HG03103 (cell line): Measurements from ENCODE around the gene EFR3B.
"Not testable (repeated sequence)": the region's sequence is repeated elsewhere in the genome, so short reads cannot be mapped to it uniquely, and the experiment has no call there.

ENCODE experiments used
- ATAC-seq: cut with Tn5 transposase; IDR thresholded peaks from one replicate; pipeline ENCODE4 v1.9.1; 2021; ENCODE audit warnings: low read depth; ENCODE audit not compliant: unreplicated experiment

EFR3B gene

DNA sequence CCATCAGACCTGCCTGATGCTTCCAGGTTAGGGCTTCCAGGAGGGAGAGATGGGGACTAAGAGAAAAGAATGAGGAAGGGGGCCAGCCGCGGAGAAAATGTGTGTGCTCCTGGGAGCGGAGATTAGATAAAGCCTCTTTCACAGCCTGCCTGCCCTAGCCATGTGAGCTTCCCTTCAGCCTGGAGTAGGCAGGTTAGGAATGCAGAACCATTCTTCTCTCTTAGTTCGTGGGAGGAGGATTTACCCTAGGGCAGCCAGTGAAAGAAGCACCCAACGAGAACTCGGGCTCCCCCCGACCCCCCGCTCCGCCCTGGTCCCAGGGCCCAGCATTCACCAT lies 90.4 kb downstream of the EFR3B start:
- ATAC-seq = no peak

DNA sequence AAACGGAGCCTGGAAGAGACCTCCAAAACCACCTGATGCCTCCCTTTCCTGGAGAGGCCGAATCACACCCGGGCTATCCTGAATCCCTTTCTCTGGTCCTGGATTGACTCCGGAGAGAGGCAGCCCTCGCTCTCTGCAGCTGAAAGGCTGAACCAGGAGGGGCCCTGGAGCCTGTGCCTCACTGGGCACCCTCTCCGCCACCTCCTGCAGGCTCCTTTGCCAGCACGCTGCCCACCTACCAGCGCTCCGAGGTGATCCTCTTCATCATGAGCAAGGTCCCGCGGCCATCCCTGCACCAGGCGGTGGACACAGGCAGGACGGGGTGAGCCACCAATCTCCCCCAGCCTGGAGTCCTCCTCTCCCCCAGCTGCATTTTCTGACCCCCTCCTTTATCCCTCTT lies 90.8 kb downstream of the EFR3B start:
- no peak for ATAC-seq

DNA sequence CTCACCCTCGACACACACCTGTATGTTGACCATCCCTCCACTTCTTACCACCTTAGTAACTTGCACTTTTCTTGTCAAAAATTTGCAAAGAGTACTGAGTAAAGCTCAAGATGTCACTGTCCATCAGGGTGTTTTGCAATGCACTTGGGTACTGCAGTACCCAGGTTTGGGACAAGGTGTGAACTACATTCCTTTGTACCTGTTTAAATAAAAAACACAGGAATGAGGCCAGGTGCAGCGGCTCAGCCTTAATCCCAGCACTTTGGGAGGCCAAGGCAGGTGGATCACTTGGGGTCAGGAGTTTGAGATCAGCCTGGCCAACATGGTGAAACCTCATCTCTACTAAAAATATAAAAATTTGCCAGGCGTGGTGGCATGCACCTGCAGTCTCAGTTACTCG lies 98.7 kb downstream of the EFR3B start:
- not testable (repeated sequence) for ATAC-seq

GRCh38 chr2:25141120-25141519 lies 99.2 kb downstream of the EFR3B start:
- ATAC-seq = no peak

DNA sequence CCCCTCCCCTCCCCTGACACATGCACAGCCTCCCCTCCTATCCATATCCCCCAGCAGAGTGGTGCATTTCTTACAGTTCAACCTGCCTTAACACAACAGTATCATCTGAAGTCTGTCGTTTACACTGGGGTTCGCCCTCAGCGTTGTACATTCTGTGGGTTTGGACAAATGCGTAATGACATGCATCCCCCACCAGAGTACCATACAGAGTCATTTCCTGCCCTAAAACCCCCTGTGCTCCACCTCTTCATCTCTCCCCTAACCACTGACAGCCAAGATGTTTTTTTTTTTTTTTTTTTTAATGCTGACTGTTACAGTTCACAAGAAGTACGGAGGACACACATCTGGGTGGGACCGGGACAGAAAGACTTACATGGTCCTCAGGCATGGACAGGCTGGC lies 103.9 kb downstream of the EFR3B start:
- ATAC-seq = no peak

- no peak for ATAC-seq
These were observed 105.0 kb downstream of the EFR3B start for GRCh38 chr2:25146896-25147295.

GRCh38 chr2:25149646-25150045 lies 107.8 kb downstream of the EFR3B start:
- no peak for ATAC-seq

DNA sequence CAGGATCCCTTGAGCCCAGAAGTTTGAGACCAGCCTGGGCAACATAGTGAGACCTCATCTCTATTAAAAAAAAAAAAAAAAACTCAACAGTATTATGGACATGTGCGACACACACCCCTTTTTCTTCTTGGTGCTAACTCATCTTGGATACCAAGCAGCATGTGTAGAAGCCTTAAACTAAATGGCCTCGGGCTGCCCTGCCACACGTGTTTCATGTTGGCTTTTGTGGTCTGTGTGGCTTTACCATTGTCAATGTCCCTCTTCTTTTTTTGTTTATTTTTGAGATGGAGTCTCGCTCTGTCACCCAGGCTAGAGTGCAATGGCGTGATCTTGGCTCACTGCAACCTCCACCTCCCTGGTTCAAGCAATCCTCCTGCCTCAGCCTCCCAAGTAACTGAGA lies 109.1 kb downstream of the EFR3B start:
- ATAC-seq = not testable (repeated sequence)

- no peak for ATAC-seq
These were observed 109.8 kb downstream of the EFR3B start for GRCh38 chr2:25151718-25152117.

GRCh38 chr2:25155401-25155800 lies 113.5 kb downstream of the EFR3B start:
- ATAC-seq = no peak

DNA sequence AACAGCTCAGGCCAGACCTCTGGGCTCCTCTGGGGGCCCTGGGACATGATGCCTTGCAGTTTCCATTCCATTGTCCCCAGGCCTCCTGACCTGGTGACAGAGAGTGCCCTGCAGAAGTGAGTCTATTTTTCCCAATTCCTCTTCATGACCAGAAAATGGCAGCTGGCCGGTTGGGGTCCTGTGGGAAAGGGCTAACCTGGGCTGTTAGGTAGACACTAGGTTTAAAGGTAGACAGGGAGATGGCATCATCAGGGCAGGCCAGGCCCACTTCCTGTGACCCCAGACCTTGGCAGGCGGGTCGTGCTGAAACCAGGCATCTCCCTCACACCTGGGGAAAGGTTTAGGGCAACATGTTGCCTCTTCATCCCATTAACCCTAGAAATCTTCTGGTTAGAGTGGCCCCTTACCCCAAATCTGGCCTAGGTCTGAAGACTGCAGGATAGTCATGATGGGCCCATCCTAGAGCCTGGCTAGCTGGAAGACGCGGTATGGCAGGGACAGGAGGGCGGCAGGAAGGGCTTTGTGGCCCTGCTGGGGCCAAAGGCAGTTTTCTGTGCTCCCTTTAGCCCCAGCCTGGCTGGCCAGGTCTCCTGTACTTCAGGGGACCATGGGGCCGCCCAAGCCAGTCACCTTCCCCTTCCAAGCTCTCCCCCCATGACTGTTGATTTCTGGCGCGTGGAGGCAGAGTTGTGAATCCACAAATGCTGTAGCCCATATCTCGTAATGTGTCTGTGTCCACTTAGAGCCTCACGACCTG lies 116.4 kb downstream of the EFR3B start:
- ATAC-seq = no peak

- ATAC-seq = no peak
These were observed 118.1 kb downstream of the EFR3B start for GRCh38 chr2:25159949-25160348.

GRCh38 chr2:25160376-25160775 lies 118.5 kb downstream of the EFR3B start:
- ATAC-seq = no peak

DNA sequence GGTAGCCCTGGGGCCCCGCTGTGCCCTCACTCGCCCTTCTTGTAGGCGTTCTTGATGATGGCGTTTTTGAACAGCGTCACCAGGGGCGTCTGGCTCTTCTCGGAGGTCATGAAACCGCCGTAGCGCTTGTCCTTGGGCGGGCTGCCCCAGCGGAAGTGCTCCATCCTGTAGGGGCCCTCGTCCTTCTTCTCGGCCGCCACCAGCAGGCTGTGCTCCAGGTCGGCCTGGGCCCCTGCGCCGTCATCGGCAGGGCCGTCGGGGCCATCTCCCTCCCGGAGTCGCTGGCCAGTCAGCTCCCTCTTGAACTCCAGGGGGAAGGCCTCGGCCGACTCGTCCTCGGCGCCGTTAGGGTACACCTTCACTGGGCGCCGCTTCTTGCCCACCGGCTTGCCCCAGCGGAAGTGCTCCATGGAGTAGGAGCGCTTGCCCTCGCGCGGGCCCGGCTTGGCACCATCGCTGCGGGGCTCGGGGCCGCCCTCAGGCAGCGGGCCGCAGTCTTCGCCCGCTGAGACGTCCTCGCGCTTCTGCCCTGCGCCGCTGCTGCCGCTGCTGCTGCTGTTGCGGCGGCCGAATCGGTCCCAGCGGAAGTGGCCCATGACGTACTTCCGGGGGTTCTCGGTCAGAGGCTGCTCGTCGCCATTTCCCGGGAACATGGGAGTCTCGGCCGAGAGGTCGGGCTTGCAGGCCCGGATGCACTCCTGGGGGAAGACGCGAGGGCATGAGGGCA lies 119.3 kb downstream of the EFR3B start:
- no peak for ATAC-seq

DNA sequence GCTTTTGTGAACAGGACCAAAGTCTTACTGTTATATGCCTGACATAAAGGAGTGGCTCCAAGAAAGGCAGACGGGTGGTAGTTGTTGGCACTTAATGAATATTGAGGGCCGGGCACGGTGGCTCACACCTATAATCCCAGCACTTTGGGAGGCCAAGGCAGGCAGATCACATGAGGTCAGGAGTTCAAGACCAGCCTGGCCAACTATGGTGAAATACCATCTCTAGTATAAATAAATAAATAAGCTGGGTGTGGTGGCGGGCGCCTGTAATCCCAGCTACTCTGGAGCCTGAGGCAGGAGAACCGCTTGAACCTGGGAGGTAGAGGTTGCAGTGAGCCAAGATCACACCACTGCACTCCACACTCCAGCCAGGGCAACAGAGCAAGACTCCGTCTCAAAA lies 120.2 kb downstream of the EFR3B start:
- not testable (repeated sequence) for ATAC-seq

DNA sequence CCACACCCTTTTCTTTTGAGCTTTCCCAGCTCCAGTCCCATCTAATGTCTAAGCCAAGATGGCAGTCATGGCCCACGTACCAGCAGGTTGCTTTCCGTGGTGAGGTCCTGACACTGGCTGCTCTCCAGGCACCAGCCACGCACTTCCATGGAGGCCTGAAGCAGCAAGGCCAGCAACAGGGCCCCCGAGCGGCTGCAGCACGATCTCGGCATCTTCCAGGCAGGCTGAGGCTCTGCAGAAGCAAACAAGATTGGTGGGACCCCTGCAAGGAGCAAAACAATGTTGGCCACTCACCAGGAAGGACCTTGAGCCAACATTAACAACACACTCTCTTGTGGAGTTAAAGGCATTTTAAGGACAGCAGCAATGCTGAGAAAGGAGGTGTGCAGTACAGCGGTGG lies 122.7 kb downstream of the EFR3B start:
- no peak for ATAC-seq

DNA sequence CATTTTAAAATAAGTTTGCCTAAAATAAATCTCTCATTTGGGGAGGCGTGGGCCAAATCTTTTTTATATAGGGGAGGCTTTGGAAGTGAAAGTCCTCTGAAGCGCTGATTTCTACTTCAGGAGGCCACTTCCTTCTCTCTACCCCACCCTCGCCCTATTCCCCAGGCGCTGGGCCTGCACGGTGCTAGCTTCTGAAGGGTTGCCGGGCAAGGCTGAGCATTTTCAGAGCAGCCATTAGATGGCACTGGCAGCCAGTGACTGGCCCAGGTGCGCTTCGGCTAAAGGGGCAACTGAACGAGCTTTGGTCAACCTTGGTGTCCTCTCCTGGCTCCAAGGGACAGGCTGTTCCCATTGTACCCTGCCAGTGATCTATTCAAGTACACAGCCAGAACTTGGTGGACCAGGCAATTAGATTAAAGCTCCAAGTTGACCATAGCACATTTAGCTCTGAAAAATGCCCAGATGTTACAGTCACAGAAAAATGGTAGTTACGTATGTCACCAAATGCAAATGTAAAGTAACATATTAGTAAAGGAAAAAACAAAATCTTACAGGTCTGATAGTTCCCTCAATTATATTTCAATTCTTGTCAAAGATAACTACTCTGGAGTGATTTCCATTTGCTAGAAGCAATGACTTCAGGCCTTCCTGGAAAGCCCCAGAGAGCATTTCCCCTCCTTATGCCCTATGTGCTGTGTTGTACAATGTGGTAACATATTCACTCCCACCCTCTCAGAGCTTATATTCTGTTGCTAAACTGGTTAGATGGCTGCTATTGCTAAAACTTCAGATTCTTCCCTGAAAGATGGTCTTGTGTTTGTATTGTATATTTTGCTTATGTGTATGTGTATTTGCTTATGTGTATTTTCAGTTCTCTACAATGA lies 124.4 kb downstream of the EFR3B start:
- ATAC-seq = peak; percentile 83

GRCh38 chr2:25168256-25169072 lies 126.6 kb downstream of the EFR3B start, which contains the start of gene POMC:
POMC (minus strand) TSS chr2:25168580; CDS start chr2:25164772, 3,808 bp downstream.
- no peak for ATAC-seq

DNA sequence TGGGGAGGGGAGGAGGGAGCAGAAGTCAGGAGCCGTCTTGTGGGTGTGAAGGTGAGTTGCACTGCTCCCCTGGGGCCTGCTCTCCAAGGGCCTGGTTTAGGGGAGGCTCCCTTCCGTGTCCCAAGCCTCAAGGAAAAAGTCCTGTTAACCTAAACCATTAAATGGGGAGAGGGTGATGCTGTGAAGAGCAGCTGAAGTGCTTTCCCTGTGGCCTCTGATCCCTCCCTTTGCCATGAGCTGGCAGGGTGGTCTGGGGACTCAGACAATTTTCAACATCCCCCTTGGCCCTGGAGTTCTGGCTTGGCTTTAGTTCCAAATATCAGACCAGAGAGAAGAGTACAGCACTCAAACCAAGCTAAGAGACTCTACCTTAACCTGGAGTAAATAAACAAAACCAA lies 127.2 kb downstream of the EFR3B start:
- ATAC-seq = no peak

DNA sequence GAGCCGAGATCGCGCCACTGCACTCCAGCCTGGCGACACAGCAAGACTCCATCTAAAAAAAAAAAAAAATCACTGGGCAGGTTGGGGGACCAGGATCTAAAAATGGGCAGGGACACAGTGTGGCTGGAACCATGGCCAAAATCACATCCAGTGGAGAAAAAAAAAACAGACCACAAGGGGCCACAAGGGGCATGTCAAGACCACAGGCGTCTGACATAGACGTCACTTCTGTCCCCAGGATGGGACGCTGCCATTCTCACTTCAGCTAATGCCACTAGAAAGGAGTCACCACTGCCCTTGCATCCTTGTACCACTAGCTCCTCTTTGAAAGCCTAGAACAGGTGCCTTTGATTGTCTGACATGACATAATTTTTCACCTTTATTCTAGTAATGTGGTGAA lies 129.0 kb downstream of the EFR3B start:
- ATAC-seq = no peak
